Keratinocyte (primary cell): ENCODE results near the gene CFP.

ENCODE experiments used
- CTCF ChIP-seq, 3 experiments: IDR thresholded peaks in 1 of 3; conservative IDR thresholded peaks in 1 of 3; optimal IDR thresholded peaks in 1 of 3; 2 replicates in 2 of 3; 3 replicates in 1 of 3; pipeline versions ENCODE3 to v1.5.1; 2011; ENCODE audit warnings: low read length in 3 of 3, mild to moderate bottlenecking in 3 of 3, moderate library complexity in 2 of 3, control low read depth in 1 of 3, inconsistent platforms in 1 of 3; ENCODE audit not compliant: insufficient read depth in 2 of 3; ENCODE audit errors: extremely low read depth in 1 of 3
- EZH2 ChIP-seq: IDR thresholded peaks from one replicate; pipeline ENCODE4 v1.6.1; 2012; ENCODE audit warnings: inconsistent platforms, mild to moderate bottlenecking, low read length, moderate library complexity

GRCh38 chrX:47648376-47648775 lies 18.6 kb upstream of the CFP start:
- TF ChIP-seq EZH2: no peak
- TF ChIP-seq CTCF (optimal IDR thresholded peaks at IDR 0.05 in 1 of 3, IDR thresholded peaks at IDR 0.05 in 1 of 3, conservative IDR thresholded peaks at IDR 0.05 in 1 of 3; ENCODE audit: extremely low read depth in 1 of 3, insufficient read depth in 2 of 3, low read length in 3 of 3): no peak
